CD4-positive, alpha-beta T cell (primary cell): ENCODE measurements around the gene UGT1A9. TPM values are rescaled to one million over a fixed set of nuclear protein-coding genes. Genes with fewer than 3 reads are reported as not detected.

ENCODE experiments used
- ATAC-seq: fragments of 200-7000 bp; cut with Tn5 transposase; one replicate; pipeline ENCODE4 v1.10.0; 2022; ENCODE audit warnings: mild to moderate bottlenecking; ENCODE audit not compliant: poor library complexity
- CTCF ChIA-PET: fragments of 350-600 bp; sonication (Branson Sonifier 250); formaldehyde crosslinking; loops from one replicate; lab custom pipeline; 2021; ENCODE audit warnings: antibody characterized with exemption, inconsistent platforms; lab: Charles Lee
- POLR2A ChIA-PET: fragments of 350-600 bp; sonication (Branson Sonifier 250); formaldehyde crosslinking; loops from one replicate; lab custom pipeline; 2021; ENCODE audit warnings: antibody characterized with exemption, inconsistent platforms; lab: Charles Lee
- DNase-seq, 14 experiments: peaks; one replicate each; pipeline ENCODE4 v3.0.0-alpha.2; 2013 to 2020; ENCODE audit warnings: mixed read lengths in 2 of 14
- H3K27ac ChIP-seq, 2 donors: one replicate each; pipeline versions ENCODE4 v1.5.1 to v1.7.0; 2013; ENCODE audit warnings: low read length in 2 of 2, low read depth in 1 of 2, mild to moderate bottlenecking in 1 of 2
- H3K27me3 ChIP-seq, 2 experiments: 1 replicate in 1 of 2; 2 replicates in 1 of 2; pipeline versions ENCODE4 v1.6.1 to v1.7.0; 2013; ENCODE audit warnings: low read length in 2 of 2, control low read depth in 1 of 2, mild to moderate bottlenecking in 1 of 2, moderate library complexity in 1 of 2; ENCODE audit not compliant: insufficient read depth in 2 of 2, control insufficient read depth in 1 of 2
- H3K36me3 ChIP-seq: one replicate; pipeline ENCODE4 v1.6.1; 2013; ENCODE audit warnings: low read length, control low read depth; ENCODE audit not compliant: insufficient read depth
- H3K4me1 ChIP-seq: one replicate; pipeline ENCODE4 v1.6.1; 2013; ENCODE audit warnings: low read length, control low read depth; ENCODE audit not compliant: insufficient read depth
- H3K4me3 ChIP-seq: one replicate; pipeline ENCODE4 v1.5.1; 2013; ENCODE audit warnings: mild to moderate bottlenecking, low read length, moderate library complexity
- H3K9me3 ChIP-seq, 2 experiments: 1 replicate in 1 of 2; 2 replicates in 1 of 2; pipeline versions ENCODE4 v1.6.1 to v1.7.0; 2013; ENCODE audit warnings: low read length in 2 of 2, mild to moderate bottlenecking in 2 of 2, control low read depth in 1 of 2, moderate library complexity in 1 of 2; ENCODE audit not compliant: control insufficient read depth in 1 of 2, insufficient read depth in 1 of 2
- H3K27ac Mint-ChIP-seq: one replicate; pipeline ENCODE4 v1.8.0; 2020; ENCODE audit warnings: mixed read lengths
- H3K27me3 Mint-ChIP-seq: one replicate; pipeline ENCODE4 v1.8.0; 2021; ENCODE audit warnings: mixed read lengths
- H3K36me3 Mint-ChIP-seq: one replicate; pipeline ENCODE4 v1.8.0; 2021; ENCODE audit warnings: low read depth, mixed read lengths
- H3K4me1 Mint-ChIP-seq: one replicate; pipeline ENCODE4 v1.8.0; 2021; ENCODE audit warnings: low read depth, mixed read lengths
- H3K4me3 Mint-ChIP-seq: one replicate; pipeline ENCODE4 v1.8.0; 2020; ENCODE audit warnings: mild to moderate bottlenecking, mixed read lengths
- H3K9me3 Mint-ChIP-seq: one replicate; pipeline ENCODE4 v1.8.0; 2020; ENCODE audit warnings: mixed read lengths
- intact Hi-C, 2 experiments: fragments of 100-400 bp; cut with DNase I in 1 of 2; cut with micrococcal nuclease in 1 of 2; formaldehyde crosslinking; loops; one replicate each; pipeline versions ENCODE4 v1.15.1 to v1.9.0; 2023 to 2025; cut with DNase I, micrococcal nuclease
- total RNA-seq, 174 experiments: library from RNA in 2 of 174; stranded (reverse) in 2 of 174; gene quantifications; one replicate each; pipeline ENCODE4 v1.2.3 and lab custom pipeline; 2021 to 2026
- TF ChIP-seq, protein P1 (sequence below): fragments of 200-600 bp; IDR thresholded peaks from one replicate; pipeline ENCODE4 v1.8.0; 2022; ENCODE audit warnings: antibody characterized with exemption, mild to moderate bottlenecking

The UGT1A9 gene
- total RNA-seq, 2 experiments from 2014 or later, result not detected

DNA sequence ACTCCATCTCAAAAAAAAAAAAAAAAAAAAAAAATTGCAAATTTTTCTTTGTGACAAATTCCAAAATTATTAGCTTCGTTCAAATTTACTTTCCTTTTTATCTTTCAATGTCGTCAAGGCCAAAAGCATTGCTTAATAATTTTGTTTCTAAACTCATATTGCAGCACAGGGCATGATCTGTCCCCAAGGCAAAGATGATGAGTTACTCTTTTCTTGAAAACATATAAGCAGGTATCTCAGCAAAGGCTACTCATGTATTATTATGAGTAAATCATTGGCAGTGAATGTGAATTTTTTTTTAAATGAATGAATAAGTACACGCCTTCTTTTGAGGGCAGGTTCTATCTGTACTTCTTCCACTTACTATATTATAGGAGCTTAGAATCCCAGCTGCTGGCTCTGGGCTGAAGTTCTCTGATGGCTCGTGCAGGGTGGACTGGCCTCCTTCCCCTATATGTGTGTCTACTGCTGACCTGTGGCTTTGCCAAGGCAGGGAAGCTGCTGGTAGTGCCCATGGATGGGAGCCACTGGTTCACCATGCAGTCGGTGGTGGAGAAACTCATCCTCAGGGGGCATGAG, 9.9 kb downstream of the UGT1A9 start, which contains the start of gene UGT1A7:
Gene UGT1A7 (plus strand): TSS at position 381 of the 579 bp plus-strand sequence. CDS start 37 bp downstream, at position 418.
- Histone ChIP-seq H3K4me3 (no peak within 1 kb of the TSS), H3K4me1 (no peaks in the 10 kb centered on the region), H3K27ac (no peak within 1 kb of the TSS), H3K27me3 (peaks cover 0 to 2% of the 10 kb centered on the region in 2 experiments), H3K9me3 (no peaks in the 10 kb centered on the region), H3K36me3 (no peaks in the 10 kb centered on the region)
- POLR2A ChIA-PET, result no interaction called here
- Mint-ChIP-seq H3K27ac (no peak within 1 kb of the TSS), H3K9me3 (no peaks in the 10 kb centered on the region), H3K36me3 (no peaks in the 10 kb centered on the region), H3K27me3 (peaks cover 31% of the 10 kb centered on the region), H3K4me1 (no peaks in the 10 kb centered on the region), H3K4me3 (no peak within 1 kb of the TSS)
- no peak for ATAC-seq
- TF ChIP-seq, protein P1, sequence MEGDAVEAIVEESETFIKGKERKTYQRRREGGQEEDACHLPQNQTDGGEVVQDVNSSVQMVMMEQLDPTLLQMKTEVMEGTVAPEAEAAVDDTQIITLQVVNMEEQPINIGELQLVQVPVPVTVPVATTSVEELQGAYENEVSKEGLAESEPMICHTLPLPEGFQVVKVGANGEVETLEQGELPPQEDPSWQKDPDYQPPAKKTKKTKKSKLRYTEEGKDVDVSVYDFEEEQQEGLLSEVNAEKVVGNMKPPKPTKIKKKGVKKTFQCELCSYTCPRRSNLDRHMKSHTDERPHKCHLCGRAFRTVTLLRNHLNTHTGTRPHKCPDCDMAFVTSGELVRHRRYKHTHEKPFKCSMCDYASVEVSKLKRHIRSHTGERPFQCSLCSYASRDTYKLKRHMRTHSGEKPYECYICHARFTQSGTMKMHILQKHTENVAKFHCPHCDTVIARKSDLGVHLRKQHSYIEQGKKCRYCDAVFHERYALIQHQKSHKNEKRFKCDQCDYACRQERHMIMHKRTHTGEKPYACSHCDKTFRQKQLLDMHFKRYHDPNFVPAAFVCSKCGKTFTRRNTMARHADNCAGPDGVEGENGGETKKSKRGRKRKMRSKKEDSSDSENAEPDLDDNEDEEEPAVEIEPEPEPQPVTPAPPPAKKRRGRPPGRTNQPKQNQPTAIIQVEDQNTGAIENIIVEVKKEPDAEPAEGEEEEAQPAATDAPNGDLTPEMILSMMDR, result no peak
- no peak for DNase-seq
- CTCF ChIA-PET, result no interaction called here
- intact Hi-C loops, result no loop called here

DNA sequence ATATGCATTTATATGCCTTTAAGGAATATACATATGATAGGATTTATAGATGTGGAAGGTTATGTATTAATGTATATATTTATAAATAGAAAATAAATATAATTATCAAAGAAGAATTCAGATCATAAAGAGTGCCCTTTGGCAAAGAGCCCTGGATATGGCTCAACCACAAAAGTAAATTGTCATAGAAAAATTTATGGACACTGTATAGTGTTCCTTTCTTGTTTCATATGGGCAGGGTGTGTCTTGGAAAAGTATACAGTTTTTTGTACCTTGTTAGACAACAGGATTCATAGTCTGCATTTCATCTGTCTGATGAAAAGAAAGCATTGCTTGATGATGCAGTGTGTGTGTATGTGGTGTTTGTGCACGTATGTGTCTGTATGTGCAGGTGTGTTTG, 12.9 kb downstream of the UGT1A9 start:
- no peaks in the 10 kb centered on the region for H3K4me1 ChIP-seq
- H3K27me3 ChIP-seq, result peaks cover 0 to 7% of the 10 kb centered on the region in 2 experiments
- no peaks in the 10 kb centered on the region for H3K9me3 ChIP-seq
- Mint-ChIP-seq H3K9me3 (no peaks in the 10 kb centered on the region), H3K36me3 (no peaks in the 10 kb centered on the region), H3K4me3 (no peak overlapping the region), H3K27ac (no peak overlapping the region), H3K27me3 (peaks cover 15% of the 10 kb centered on the region), H3K4me1 (no peaks in the 10 kb centered on the region)
- TF ChIP-seq, protein P1, result no peak
- intact Hi-C loops, result no loop called here
- no peaks in the 10 kb centered on the region for H3K36me3 ChIP-seq
- H3K4me3 ChIP-seq, result no peak overlapping the region
- ChIA-PET POLR2A (no interaction called here), CTCF (no interaction called here)
- ATAC-seq (no peak), DNase-seq (no peak)
- no peak overlapping the region for H3K27ac ChIP-seq

DNA sequence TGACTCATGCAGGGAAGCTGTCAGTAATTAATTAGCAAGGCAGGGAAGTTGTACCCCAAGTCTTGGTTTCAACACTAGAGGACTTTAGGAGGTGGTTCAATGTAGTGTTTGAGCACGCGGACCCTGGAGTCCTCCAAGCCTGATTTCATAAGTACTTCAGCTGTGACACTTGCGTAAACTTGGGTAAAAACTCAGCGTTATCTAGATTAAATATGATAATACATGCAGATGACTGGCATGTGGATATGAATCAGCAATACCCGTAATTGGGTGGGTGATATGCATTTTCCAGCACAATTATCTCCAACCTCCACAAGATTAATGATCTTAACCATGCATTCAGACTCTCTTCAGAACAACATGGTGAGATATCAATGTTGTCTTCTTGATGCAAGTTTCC, 15.2 kb downstream of the UGT1A9 start:
- Mint-ChIP-seq H3K4me1 (no peaks in the 10 kb centered on the region), H3K27me3 (peaks cover 11% of the 10 kb centered on the region), H3K9me3 (no peaks in the 10 kb centered on the region), H3K4me3 (no peak overlapping the region), H3K27ac (no peak overlapping the region), H3K36me3 (no peaks in the 10 kb centered on the region)
- ATAC-seq, result no peak
- Histone ChIP-seq H3K27ac (no peak overlapping the region), H3K9me3 (peaks cover 0 to 4% of the 10 kb centered on the region in 2 experiments), H3K27me3 (peaks cover under 1 to 7% of the 10 kb centered on the region in 2 experiments), H3K36me3 (no peaks in the 10 kb centered on the region), H3K4me1 (no peaks in the 10 kb centered on the region), H3K4me3 (no peak overlapping the region)
- intact Hi-C loops, result no loop called here
- CTCF ChIA-PET, result no interaction called here
- no peak for DNase-seq
- POLR2A ChIA-PET, result no interaction called here
- TF ChIP-seq, protein P1, result no peak
